ENCODE data around the gene AK1. TPM values are rescaled to one million over a fixed set of nuclear protein-coding genes. Genes with fewer than 3 reads are reported as not detected.

Gene AK1
- total RNA-seq, 1 experiment from 2014 or later, result 61.1 TPM

GRCh38 chr9:127872369-127873222 is 4.9 kb downstream of the AK1 start:
- Histone ChIP-seq H3K27me3 (ENCODE audit: insufficient read depth, low read length) (no peaks in the 10 kb centered on the region), H3K36me3 (ENCODE audit: control insufficient read depth in 1 of 2, insufficient read depth in 2 of 2, low read length in 2 of 2) (no peaks in the 10 kb centered on the region), H2AFZ (ENCODE audit: low read depth, low read length, poor library complexity, severe bottlenecking) (no peak overlapping the region), H3K9ac (ENCODE audit: low read length) (no peak overlapping the region), H3K79me2 (ENCODE audit: insufficient read depth, low read length) (no peaks in the 10 kb centered on the region; the same call in 1 of the 2 replicates), H3K9me2 (ENCODE audit: insufficient read depth) (no peaks in the 10 kb centered on the region), H3K9me3 (ENCODE audit: control insufficient read depth in 1 of 2, insufficient read depth in 1 of 2, low read depth in 1 of 2, low read length in 2 of 2) (no peaks in the 10 kb centered on the region), H4K20me1 (ENCODE audit: insufficient read depth) (no peaks in the 10 kb centered on the region), H3K4me2 (ENCODE audit: low read length) (no peak overlapping the region), H3K4me1 (ENCODE audit: control insufficient read depth in 1 of 2, insufficient read depth in 2 of 2, low read length in 2 of 2) (peaks cover 12 to 44% of the 10 kb centered on the region in 2 experiments), H3K27ac (ENCODE audit: low read depth, low read length) (no peak overlapping the region), H3K4me3 (replicated peaks in 1 of 2; ENCODE audit: low read depth in 1 of 2, low read length in 2 of 2) (no peak overlapping the region)
- BruUV-seq (replicated peaks), result no TSS peak
- ChIA-PET RAD21 (ENCODE audit: low non-redundant PET in 1 of 2, low total read pairs in 2 of 2, uncharacterized antibody in 2 of 2, unreplicated experiment in 2 of 2) (no interaction called here), CTCF (interaction anchor here (1.7 kb wide), 1 partner anchor 49 kb away, joined by 6 read pairs; no protein-coding TSS in a partner anchor), POLR2A (no interaction called here)
- DNase-seq (ENCODE audit: low read depth, low spot score) (no peak), ATAC-seq (no peak)
- intact Hi-C loops (cut with micrococcal nuclease), result no loop called here
- TF ChIP-seq JUND (IDR thresholded peaks at IDR 0.05) (no peak), ELF1 (IDR thresholded peaks at IDR 0.05; ENCODE audit: borderline replicate concordance, low read depth) (no peak), ZNF274 (IDR thresholded peaks at IDR 0.05; ENCODE audit: low read depth, low read length) (no peak), EZH2phosphoT487 (IDR thresholded peaks at IDR 0.05; ENCODE audit: borderline replicate concordance) (no peak), YY1 (IDR thresholded peaks at IDR 0.05; ENCODE audit: extremely low read depth, insufficient replicate concordance, low read depth, low read length) (no peak), POLR2A (IDR thresholded peaks at IDR 0.05; ENCODE audit: borderline replicate concordance, extremely low read depth, insufficient read depth, insufficient read length) (no peak), EZH2 (IDR thresholded peaks at IDR 0.05) (no peak), ATF3 (IDR thresholded peaks at IDR 0.05) (no peak), CTCF (IDR thresholded peaks at IDR 0.05 in 2 of 3, conservative IDR thresholded peaks at IDR 0.05 in 1 of 3; ENCODE audit: borderline replicate concordance in 1 of 3, insufficient read depth in 1 of 3, low read depth in 2 of 3, low read length in 2 of 3) (no peak), EGR1 (IDR thresholded peaks at IDR 0.05; ENCODE audit: low read depth) (no peak), RAD21 (IDR thresholded peaks at IDR 0.05; ENCODE audit: low read depth) (no peak), POLR2AphosphoS5 (IDR thresholded peaks at IDR 0.05; ENCODE audit: low read depth, low read length) (no peak)
- TF ChIP-seq, protein P1, sequence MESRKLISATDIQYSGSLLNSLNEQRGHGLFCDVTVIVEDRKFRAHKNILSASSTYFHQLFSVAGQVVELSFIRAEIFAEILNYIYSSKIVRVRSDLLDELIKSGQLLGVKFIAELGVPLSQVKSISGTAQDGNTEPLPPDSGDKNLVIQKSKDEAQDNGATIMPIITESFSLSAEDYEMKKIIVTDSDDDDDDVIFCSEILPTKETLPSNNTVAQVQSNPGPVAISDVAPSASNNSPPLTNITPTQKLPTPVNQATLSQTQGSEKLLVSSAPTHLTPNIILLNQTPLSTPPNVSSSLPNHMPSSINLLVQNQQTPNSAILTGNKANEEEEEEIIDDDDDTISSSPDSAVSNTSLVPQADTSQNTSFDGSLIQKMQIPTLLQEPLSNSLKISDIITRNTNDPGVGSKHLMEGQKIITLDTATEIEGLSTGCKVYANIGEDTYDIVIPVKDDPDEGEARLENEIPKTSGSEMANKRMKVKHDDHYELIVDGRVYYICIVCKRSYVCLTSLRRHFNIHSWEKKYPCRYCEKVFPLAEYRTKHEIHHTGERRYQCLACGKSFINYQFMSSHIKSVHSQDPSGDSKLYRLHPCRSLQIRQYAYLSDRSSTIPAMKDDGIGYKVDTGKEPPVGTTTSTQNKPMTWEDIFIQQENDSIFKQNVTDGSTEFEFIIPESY (IDR thresholded peaks at IDR 0.05; ENCODE audit: extremely low read depth, insufficient replicate concordance, low read length), result no peak
